ENCODE measurements around the gene NETO2. TPM values are rescaled to one million over a fixed set of nuclear protein-coding genes. Genes with fewer than 3 reads are reported as not detected.
"Not testable (repeated sequence)": the region's sequence is repeated elsewhere in the genome, so short reads cannot be mapped to it uniquely, and the experiment has no call there.

Gene NETO2
- polyA plus RNA-seq, 1 experiment = 42.2 TPM

- Histone ChIP-seq H3K4me3 (ENCODE audit: low read depth, low read length) (no peak overlapping the region), H3K9me3 (ENCODE audit: control insufficient read depth, insufficient read depth, low read length) (no peaks in the 10 kb centered on the region), H3K27ac (ENCODE audit: low read depth, low read length) (no peak overlapping the region), H3K27me3 (ENCODE audit: control insufficient read depth, insufficient read depth, low read length) (no peaks in the 10 kb centered on the region)
- ChIA-PET POLR2A (no interaction called here), CTCF (interaction anchor here (0.6 to 1.8 kb wide), 3 partner anchors 29 to 75 kb away, joined by 3 to 11 read pairs (median 5); no protein-coding TSS in a partner anchor)
- DNase-seq (ENCODE audit: low read depth, low spot score) = no peak
- TF ChIP-seq CTCF (IDR thresholded peaks at IDR 0.05; ENCODE audit: low read depth, low read length) = no peak
Observed at GRCh38 chr16:47113130-47113529, 30.6 kb downstream of the NETO2 start.

- no peak for DNase-seq (ENCODE audit: low read depth, low spot score)
- Histone ChIP-seq H3K9me3 (ENCODE audit: control insufficient read depth, insufficient read depth, low read length) (no peaks in the 10 kb centered on the region), H3K27me3 (ENCODE audit: control insufficient read depth, insufficient read depth, low read length) (no peaks in the 10 kb centered on the region), H3K27ac (ENCODE audit: low read depth, low read length) (no peak overlapping the region), H3K4me3 (ENCODE audit: low read depth, low read length) (no peak overlapping the region)
- 0 out of 2 replicates have a peak, but pooled peaks have one; percentile 7 for TF ChIP-seq CTCF (IDR thresholded peaks at IDR 0.05; ENCODE audit: low read depth, low read length)
- ChIA-PET POLR2A (no interaction called here), CTCF (interaction anchor here (0.6 to 2.1 kb wide), 5 partner anchors 31 to 1054 kb away, joined by 3 to 6 read pairs (median 3); no protein-coding TSS in a partner anchor)
Observed at GRCh38 chr16:47110939-47111338, 32.8 kb downstream of the NETO2 start.

- CTCF ChIA-PET = interaction anchor here (1.8 to 2.1 kb wide), 2 partner anchors 32 to 72 kb away, joined by 6 to 10 read pairs; no protein-coding TSS in a partner anchor
- DNase-seq (ENCODE audit: low read depth, low spot score) = no peak
Observed at GRCh38 chr16:47109361-47109760, 34.4 kb downstream of the NETO2 start.

DNA sequence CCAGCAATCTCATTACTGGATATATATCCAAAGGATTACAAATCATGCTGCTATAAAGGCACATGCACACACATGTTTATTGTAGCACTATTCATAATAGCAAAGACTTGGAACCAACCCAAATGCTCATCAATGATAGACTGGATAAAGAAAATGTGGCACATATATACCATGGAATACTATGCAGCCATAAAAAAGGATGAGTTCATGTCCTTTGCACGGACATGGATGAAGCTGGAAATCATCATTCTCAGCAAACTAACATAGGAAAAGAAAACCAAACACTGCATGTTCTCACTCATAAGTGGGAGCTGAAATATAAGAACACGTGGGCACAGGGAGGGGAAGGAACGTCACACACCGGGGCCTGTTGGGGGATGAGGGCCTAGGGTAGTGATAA is 40.8 kb downstream of the NETO2 start:
- H3K4me3 ChIP-seq (ENCODE audit: low read depth, low read length); H3K27me3 ChIP-seq (ENCODE audit: control insufficient read depth, insufficient read depth, low read length); DNase-seq (ENCODE audit: low read depth, low spot score); H3K27ac ChIP-seq (ENCODE audit: low read depth, low read length); POLR2A ChIA-PET; H3K9me3 ChIP-seq (ENCODE audit: control insufficient read depth, insufficient read depth, low read length): not testable (repeated sequence)
- CTCF ChIA-PET = interaction anchor here (1.1 to 1.2 kb wide), 2 partner anchors 39 to 65 kb away, joined by 3 read pairs; no protein-coding TSS in a partner anchor

More at GRCh38 chr16:47109361-47109760, 34.4 kb downstream of the NETO2 start:
- no peak overlapping the region for H3K4me3 ChIP-seq (ENCODE audit: low read depth, low read length)
- no peaks in the 10 kb centered on the region for H3K9me3 ChIP-seq (ENCODE audit: control insufficient read depth, insufficient read depth, low read length)
- TF ChIP-seq CTCF (IDR thresholded peaks at IDR 0.05; ENCODE audit: low read depth, low read length) = no peak
- POLR2A ChIA-PET = no interaction called here
- H3K27me3 ChIP-seq (ENCODE audit: control insufficient read depth, insufficient read depth, low read length) = no peaks in the 10 kb centered on the region
- no peak overlapping the region for H3K27ac ChIP-seq (ENCODE audit: low read depth, low read length)

DNA sequence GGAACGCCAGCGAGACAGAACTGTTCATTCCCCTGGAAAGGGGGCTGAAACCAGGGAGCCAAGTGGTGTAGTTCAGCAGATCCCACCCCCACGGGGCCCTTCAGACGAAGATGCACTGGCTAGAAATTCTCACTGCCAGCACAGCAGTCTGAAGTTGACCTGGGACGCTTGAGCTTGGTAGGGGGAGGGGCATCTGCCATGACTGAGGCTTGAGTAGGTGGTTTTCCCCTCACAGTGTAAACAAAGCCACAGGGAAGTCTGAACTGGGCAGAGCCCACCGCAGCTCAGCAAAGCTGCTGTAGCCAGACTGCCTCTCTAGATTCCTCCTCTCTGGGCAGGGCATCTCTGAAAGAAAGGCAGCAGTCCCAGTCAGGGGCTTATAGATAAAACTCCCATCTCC is 46.6 kb downstream of the NETO2 start:
- CTCF ChIA-PET; H3K27me3 ChIP-seq (ENCODE audit: control insufficient read depth, insufficient read depth, low read length); POLR2A ChIA-PET; DNase-seq (ENCODE audit: low read depth, low spot score); H3K27ac ChIP-seq (ENCODE audit: low read depth, low read length); H3K9me3 ChIP-seq (ENCODE audit: control insufficient read depth, insufficient read depth, low read length); H3K4me3 ChIP-seq (ENCODE audit: low read depth, low read length): not testable (repeated sequence)

DNA sequence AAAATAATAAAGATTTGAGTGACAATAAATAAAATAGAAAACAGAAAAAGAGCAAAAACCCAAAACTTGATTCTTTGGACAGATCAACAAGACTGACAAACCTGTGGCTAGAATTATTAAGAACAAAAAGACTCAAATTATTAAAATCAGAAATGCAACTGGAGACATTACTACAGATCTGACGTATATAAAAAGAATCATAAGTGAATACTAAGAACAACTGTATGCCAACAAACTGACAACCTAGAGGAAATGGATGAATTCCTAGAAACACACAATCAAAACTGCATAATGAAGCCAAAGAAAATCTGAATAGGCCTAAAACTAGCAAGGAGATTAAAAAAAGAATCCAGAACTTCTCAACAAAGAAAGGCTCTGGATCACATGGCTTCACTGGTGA is 47.4 kb downstream of the NETO2 start:
- H3K9me3 ChIP-seq (ENCODE audit: control insufficient read depth, insufficient read depth, low read length) = no peaks in the 10 kb centered on the region
- CTCF ChIA-PET = no interaction called here
- no peak for DNase-seq (ENCODE audit: low read depth, low spot score)
- POLR2A ChIA-PET = no interaction called here
- no peak overlapping the region for H3K27ac ChIP-seq (ENCODE audit: low read depth, low read length)
- no peak for TF ChIP-seq CTCF (IDR thresholded peaks at IDR 0.05; ENCODE audit: low read depth, low read length)
- H3K4me3 ChIP-seq (ENCODE audit: low read depth, low read length) = no peak overlapping the region
- H3K27me3 ChIP-seq (ENCODE audit: control insufficient read depth, insufficient read depth, low read length) = no peaks in the 10 kb centered on the region
